ENCODE data around the gene SH3RF1.

SH3RF1 gene

DNA sequence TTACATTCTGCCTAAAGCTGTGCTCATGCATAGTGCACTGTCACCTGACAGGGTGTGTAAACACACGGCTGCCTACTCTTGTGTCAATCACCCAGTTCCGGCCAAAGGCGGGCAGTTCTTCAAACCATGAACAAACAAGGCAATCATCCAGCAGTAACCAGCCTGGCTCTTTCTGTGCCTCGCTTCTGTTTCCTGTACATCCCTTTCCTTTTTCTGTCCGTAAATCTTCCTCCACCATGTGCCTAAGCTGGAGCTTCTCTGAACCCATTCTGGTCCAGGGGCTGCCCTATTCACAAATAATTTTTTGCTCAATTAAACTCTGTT, 199.9 kb downstream of the SH3RF1 start:
- DNase-seq (ENCODE audit: low spot score), result no peak
- no peak for TF ChIP-seq CTCF (IDR thresholded peaks at IDR 0.05; ENCODE audit: extremely low read depth, missing control alignments)

- no peak for TF ChIP-seq CTCF (IDR thresholded peaks at IDR 0.05; ENCODE audit: extremely low read depth, missing control alignments)
- no peak for DNase-seq (ENCODE audit: low spot score)
These were observed 200.5 kb downstream of the SH3RF1 start for GRCh38 chr4:169070071-169070894.

GRCh38 chr4:169068423-169068822, 202.3 kb downstream of the SH3RF1 start:
- no peak for TF ChIP-seq CTCF (IDR thresholded peaks at IDR 0.05; ENCODE audit: extremely low read depth, missing control alignments)
- peak; percentile 19 for DNase-seq (ENCODE audit: low spot score)

DNA sequence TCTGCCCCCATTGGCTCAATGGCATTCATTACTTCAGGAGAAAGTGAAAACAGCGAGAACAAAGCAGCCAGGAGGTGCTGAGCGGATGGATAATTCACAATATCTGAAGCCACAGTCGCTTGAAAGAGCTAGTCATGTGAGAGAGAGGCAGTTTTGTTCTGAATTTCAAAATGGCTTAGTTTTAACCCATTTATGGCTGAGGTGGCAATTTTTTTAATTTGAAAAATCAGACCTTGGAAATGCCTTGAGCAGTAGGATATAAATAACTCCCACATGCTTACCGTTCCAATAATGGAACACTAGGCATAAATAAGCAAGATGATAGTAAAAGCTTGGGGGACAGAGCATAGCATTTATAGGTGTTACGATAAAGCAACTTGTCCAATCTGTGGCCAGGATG, 203.8 kb downstream of the SH3RF1 start:
- no peak for DNase-seq (ENCODE audit: low spot score)

DNA sequence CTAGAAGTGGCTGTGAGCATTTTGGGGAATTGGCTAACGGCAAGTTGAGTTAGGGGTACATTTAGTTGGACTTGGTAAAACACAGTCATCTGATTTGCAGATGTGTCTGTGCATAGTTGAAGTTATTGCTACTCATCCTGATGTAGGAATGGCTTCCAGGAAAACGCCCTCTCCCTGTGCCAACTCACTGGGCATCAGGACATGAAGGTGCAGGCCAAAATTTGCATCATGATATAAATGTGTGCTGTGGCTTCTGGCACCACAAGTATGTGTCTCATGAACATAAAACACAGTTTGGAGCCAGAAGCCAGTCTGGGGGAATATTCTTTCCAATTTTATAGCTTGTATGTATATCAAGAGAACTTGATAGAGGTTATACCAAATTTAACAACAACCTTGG, 206.5 kb downstream of the SH3RF1 start:
- no peak for DNase-seq (ENCODE audit: low spot score)
- TF ChIP-seq CTCF (IDR thresholded peaks at IDR 0.05; ENCODE audit: extremely low read depth, missing control alignments), result no peak

More for the DNA sequence above, 203.8 kb downstream of the SH3RF1 start:
- no peak for TF ChIP-seq CTCF (IDR thresholded peaks at IDR 0.05; ENCODE audit: extremely low read depth, missing control alignments)

GRCh38 chr4:169063441-169063840, 207.3 kb downstream of the SH3RF1 start:
- no peak for TF ChIP-seq CTCF (IDR thresholded peaks at IDR 0.05; ENCODE audit: extremely low read depth, missing control alignments)

DNA sequence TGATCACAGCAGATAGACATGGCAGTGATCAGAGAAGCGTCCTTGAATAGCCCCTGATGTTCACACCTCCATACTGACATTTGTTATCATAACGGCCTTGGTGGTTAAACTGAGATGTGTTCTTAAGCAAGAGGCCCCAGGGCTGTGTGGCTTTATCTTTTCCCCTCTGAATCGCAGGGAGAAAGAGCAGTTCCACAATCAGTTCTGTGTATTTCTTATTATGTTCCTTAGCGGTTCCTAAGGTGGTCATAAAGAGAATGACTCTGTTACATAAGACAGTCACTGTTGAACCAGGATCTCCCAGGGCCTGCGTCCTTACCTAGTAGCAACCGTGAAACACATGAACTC, 207.9 kb downstream of the SH3RF1 start:
- DNase-seq (ENCODE audit: low spot score), result no peak
- TF ChIP-seq CTCF (IDR thresholded peaks at IDR 0.05; ENCODE audit: extremely low read depth, missing control alignments), result no peak

More at GRCh38 chr4:169063441-169063840, 207.3 kb downstream of the SH3RF1 start:
- no peak for DNase-seq (ENCODE audit: low spot score)

Data from GM20000 (cell line).